Measurements from ENCODE around the gene RALGDS. TPM values are rescaled to one million over a fixed set of nuclear protein-coding genes. Genes with fewer than 3 reads are reported as not detected.

Gene RALGDS
- polyA plus RNA-seq, 6 donors from 2014 or later: 5.5 to 17.5 (median 8.7) TPM

DNA sequence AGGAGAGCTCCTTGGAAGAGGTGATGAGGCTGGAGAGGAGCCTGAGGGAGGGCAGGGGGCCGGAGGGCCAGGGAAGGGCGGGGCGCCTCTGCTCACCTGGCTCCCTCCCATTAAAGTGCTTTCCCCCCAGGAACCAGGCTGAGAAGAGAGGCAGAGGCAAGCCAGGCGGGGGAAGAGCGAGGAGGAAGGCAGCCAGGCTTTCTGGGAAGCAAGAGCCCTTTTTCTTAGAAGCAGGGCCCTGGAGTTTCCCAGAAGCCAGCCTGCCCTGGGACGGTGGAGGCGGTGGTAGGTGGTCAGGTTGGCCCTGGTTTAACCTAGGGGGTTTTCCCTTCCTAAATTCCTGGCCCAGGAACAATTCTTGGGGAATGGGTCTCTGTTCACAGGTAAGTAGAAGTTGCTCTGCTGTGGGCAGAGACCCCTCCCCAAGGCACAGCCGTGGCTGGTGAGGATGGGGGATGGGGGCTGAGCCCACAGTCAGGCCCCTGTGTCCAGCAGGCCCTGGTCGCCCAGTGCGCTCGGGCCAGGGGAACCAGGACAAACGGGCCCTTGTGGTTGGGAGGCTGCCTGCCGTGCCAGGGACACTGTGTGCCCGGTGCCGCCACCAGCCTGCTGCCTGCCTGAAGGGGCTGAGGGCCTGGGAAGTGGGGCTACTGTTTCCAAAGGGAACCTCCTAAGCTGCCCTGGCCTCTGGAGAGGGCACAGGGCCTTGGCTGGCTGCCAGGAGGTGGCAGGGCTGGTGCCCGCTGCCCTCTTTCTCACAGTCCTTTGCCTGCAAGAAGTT lies 16.6 kb upstream of the RALGDS start:
- H3K27me3 Mint-ChIP-seq: no peaks in the 10 kb centered on the region
- no peak for ATAC-seq (ENCODE audit: low read depth in 2 of 2)
- H3K4me1 Mint-ChIP-seq: peaks cover 27 to 29% (median 28%) of the 10 kb centered on the region in 3 donors
- peak overlapping the region in 2 of 6 donors; percentile 27 to 100 for H3K27ac Mint-ChIP-seq
- no peaks in the 10 kb centered on the region for H3K36me3 Mint-ChIP-seq
- H3K9me3 Mint-ChIP-seq: no peaks in the 10 kb centered on the region
- no peak for DNase-seq
- H3K4me3 Mint-ChIP-seq: no peak overlapping the region

DNA sequence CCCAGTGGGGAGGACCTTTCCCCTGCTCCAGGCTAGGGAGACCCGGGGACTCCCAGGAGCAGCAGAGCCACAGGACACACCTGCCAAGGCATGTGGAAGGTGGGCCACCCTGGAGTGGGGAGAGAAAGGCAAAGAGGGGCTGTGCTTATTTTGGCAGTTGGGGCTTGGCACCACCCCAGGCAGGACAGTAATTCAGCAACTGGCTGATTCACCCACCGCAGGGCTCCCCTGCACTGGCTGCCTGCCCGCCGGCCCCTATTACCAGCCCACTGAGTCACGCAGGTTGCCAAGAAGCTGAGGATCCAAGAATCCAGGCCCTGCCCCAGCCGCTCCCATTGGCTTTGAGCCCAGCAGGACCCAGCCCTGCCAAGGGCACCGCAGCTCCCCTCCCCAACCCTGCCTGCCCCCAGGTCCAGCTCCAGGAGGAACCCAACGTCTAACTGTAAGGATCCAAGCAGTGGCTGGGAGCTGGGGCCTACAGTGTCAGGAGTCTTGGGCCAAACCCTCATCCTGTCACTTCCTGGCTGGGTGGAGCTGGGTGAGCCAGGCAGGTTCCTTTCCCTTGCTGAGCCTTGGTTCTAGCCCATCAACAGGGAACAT lies 14.2 kb upstream of the RALGDS start:
- H3K4me3 Mint-ChIP-seq: no peak overlapping the region

DNA sequence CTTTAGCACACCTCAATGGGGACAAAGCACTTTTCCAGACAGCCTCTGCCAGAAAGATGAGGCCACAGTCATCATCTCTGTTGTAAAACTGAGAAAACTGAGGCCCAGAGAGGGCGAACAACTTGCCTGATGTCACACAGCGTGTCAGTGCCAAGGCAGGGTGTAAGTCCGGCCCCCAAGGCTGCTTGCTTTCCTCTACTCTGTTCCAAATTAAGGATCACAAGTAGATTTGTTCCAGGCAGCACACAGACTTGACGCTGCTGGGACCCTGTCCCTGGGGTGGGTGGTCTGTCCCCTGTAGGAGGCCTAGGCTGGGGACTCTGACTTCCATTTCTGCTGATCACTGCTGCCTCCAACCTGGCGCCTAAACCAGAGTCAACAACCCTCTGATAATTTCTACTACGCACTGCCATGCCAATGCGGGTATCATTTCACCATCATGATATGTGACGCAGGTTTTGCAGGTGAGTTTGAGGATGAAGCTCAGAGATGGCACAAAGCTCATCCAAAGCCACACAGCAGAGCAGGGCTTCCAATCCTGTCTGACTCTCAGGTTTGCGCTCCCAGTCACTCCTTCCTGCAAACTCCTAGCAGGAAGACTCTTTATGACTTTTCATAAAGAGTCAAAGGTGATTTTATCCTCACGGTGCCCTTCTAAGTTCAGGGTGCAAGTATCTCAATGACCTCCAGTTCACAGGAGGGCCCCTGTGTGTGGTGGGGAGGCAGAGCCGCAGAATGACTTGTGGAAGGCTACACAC lies 13.5 kb upstream of the RALGDS start:
- Mint-ChIP-seq H3K36me3 (no peaks in the 10 kb centered on the region), H3K27ac (peak overlapping the region in 5 of 6 donors; percentile 39 to 100 (median 91)), H3K27me3 (no peaks in the 10 kb centered on the region), H3K4me3 (no peak overlapping the region), H3K9me3 (no peaks in the 10 kb centered on the region), H3K4me1 (peaks cover 30 to 36% (median 31%) of the 10 kb centered on the region in 3 donors)
- no peak for DNase-seq
- ATAC-seq (ENCODE audit: low read depth in 2 of 2): no peak

More for the DNA sequence above, 14.2 kb upstream of the RALGDS start:
- H3K27me3 Mint-ChIP-seq: no peaks in the 10 kb centered on the region
- ATAC-seq (ENCODE audit: low read depth in 2 of 2): no peak
- H3K4me1 Mint-ChIP-seq: peaks cover 30 to 36% (median 31%) of the 10 kb centered on the region in 3 donors
- peak overlapping the region in 3 of 6 donors; percentile 80 to 100 (median 94) for H3K27ac Mint-ChIP-seq
- no peak for DNase-seq
- no peaks in the 10 kb centered on the region for H3K36me3 Mint-ChIP-seq
- H3K9me3 Mint-ChIP-seq: no peaks in the 10 kb centered on the region

DNA sequence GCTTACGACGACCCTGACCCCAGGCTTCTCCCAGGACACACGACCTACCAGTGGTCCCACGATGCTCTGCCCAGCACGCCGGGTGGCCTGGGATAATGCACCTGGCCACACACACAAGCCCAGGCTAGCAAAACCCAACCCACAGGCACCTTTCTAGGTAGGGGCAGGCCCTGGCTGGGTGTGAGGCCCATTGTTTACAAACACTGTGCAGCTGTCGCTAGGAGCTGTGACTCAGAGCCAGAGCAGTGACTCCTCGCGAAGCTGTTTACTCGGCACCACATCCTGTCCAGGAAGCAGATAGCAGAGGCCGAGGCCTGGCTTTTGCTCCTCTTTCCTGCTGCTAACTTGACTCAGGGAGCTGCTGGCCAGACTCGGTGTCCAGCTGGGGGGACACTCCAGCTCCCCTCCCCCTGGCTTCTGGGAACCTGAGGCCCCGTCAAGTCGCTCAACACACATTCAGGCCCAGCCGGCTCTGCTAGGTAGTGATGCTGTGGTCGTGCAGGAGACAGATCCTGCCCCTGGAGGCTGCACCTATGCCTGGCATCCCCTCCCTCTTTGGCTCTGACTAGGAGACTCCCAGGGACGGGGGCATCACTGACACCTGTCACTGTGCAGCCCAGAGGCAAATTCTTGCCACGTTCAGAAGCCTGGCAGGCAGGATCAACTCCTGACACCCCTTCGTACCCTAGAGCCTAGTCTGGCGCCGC lies 12.8 kb upstream of the RALGDS start:
- H3K36me3 Mint-ChIP-seq: no peaks in the 10 kb centered on the region
- no peaks in the 10 kb centered on the region for H3K9me3 Mint-ChIP-seq
- peak; percentile 87 to 91 for ATAC-seq (ENCODE audit: low read depth in 2 of 2)
- peaks cover 30 to 36% (median 31%) of the 10 kb centered on the region in 3 donors for H3K4me1 Mint-ChIP-seq
- peak; percentile 45 for DNase-seq
- peak overlapping the region; percentile 63 to 100 (median 91) for H3K27ac Mint-ChIP-seq
- peak overlapping the region in 2 of 8 donors; percentile 1 to 60 for H3K4me3 Mint-ChIP-seq
- H3K27me3 Mint-ChIP-seq: no peaks in the 10 kb centered on the region

DNA sequence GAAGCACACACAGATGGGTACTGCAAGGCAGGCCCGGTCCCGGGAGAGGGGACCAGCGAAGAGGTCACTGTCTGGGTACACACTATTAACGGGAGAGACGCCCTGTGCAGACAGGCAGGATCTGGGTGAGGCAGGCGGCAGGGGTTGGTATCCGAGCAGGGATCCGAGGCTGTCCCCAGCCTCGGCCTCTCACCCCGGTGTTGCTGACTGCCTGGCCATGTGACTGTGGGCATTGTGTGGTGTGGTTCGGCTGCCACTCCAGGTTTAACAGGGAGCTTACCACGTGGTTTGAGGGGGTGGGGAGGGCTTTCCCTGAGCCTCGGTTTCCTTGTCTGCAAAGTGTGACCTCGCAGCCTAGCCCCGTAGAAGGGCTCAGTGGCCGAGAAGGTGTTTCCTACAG lies 11.1 kb upstream of the RALGDS start:
- H3K27ac Mint-ChIP-seq: peak overlapping the region in 5 of 6 donors; percentile 73 to 100 (median 78)
- ATAC-seq (ENCODE audit: low read depth in 2 of 2) (no peak), DNase-seq (no peak)
- no peaks in the 10 kb centered on the region for H3K9me3 Mint-ChIP-seq
- peak overlapping the region in 2 of 8 donors; percentile 44 to 52 for H3K4me3 Mint-ChIP-seq
- H3K4me1 Mint-ChIP-seq: peaks cover 33 to 38% (median 35%) of the 10 kb centered on the region in 3 donors
- no peaks in the 10 kb centered on the region for H3K36me3 Mint-ChIP-seq
- H3K27me3 Mint-ChIP-seq: no peaks in the 10 kb centered on the region

DNA sequence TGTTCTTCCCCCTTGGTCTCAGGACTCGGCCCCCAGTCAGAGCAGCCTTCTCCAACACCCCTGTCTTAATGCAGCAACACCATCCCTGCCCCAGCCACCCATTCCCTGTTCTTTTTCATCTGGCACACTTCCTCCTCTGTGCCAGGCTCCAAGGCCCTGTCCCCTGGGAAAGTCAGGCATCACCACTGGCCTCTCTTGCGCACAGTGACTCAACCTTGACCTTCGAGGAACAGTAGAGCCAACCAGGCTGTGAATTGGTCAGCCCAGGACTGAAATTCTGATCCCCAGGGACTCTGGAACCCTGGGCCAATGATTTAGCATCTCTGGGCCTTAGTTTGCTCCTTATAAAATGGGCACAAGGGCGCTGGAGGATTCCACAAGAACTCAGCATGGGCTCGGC lies 10.5 kb upstream of the RALGDS start:
- Mint-ChIP-seq H3K9me3 (no peaks in the 10 kb centered on the region), H3K4me1 (peaks cover 34 to 44% (median 37%) of the 10 kb centered on the region in 3 donors), H3K36me3 (no peaks in the 10 kb centered on the region), H3K4me3 (peak overlapping the region in 1 of 8 donors; percentile 50), H3K27me3 (no peaks in the 10 kb centered on the region), H3K27ac (peak overlapping the region; percentile 73 to 100 (median 85))
- ATAC-seq (ENCODE audit: low read depth in 2 of 2) (no peak), DNase-seq (no peak)

DNA sequence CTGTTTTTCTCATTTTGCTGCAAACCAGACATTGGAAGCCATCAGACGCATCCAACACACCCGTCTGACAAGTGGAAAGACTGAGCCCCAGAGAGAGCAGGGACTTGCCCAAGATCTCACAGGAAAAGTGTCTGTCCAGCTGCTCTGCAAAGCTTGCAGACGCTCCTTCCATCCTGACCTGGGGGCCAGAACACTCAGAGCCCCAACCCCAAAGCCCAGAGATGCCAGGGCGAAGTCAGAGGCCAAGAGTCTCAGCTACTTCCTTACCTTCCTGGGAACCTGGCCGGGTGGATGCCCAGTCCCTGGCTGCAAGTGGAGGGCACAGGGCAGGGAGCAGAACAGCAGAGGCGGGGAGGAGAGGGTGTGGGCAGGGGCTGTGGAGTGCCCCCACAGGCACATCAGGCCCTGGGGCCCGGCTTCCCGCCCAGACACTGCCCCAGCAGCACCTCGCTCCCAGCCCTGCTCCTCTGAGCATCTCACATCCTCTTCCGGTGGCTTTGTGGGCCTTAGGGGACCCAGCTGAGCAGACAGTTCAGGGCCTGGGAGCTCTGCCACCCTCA lies 9.7 kb upstream of the RALGDS start:
- Mint-ChIP-seq H3K4me3 (peak overlapping the region in 5 of 8 donors; percentile 4 to 57 (median 49)), H3K4me1 (peaks cover 35 to 51% (median 41%) of the 10 kb centered on the region in 3 donors), H3K27me3 (no peaks in the 10 kb centered on the region), H3K36me3 (no peaks in the 10 kb centered on the region), H3K27ac (peak overlapping the region in 5 of 6 donors; percentile 47 to 100 (median 82)), H3K9me3 (no peaks in the 10 kb centered on the region)
- DNase-seq (no peak), ATAC-seq (ENCODE audit: low read depth in 2 of 2) (peak; percentile 56 to 61)

DNA sequence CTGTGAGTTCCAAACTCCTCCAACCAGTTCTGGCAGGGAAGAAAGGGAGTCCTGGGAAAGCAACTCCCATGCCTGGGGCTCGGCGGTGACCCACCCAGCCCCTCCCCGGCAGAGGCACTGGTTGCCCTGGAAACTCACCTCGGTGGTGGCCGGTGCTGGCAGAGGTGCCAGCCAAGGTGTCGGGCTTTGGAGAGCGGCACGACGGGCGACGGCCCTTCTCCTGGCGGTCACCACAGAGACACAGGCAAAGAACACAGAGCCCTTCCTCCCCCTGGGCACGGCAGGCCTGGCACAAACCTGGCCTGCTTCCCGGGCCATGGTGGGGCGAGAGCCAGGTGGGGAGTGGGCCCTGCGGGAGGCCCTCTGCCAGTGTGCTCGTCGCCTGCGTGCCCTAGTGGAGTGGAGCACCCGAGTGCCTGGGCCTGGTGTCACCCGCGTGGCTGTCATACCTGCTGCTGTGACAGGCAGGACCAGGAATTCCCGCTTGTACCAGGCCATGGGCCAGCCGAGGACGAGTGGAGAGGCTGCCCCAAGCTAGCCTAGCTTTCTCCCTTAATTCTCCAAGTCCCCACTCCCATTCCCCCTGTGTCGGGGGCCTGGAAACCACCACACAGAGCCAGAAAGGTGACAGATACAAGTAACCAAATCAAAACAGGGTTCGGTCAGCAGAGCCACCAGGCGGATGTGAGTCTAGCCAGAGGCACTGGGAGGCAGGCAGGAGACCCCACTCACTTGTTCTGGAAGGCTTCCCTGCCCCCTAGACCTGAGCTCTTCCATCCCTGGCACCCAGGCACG lies 8.2 kb upstream of the RALGDS start:
- no peaks in the 10 kb centered on the region for H3K9me3 Mint-ChIP-seq
- no peaks in the 10 kb centered on the region for H3K36me3 Mint-ChIP-seq
- H3K27me3 Mint-ChIP-seq: no peaks in the 10 kb centered on the region
- peak overlapping the region in 1 of 8 donors; percentile 9 for H3K4me3 Mint-ChIP-seq
- ATAC-seq (ENCODE audit: low read depth in 2 of 2) (no peak), DNase-seq (no peak)
- H3K4me1 Mint-ChIP-seq: peaks cover 33 to 54% (median 43%) of the 10 kb centered on the region in 3 donors
- H3K27ac Mint-ChIP-seq: peak overlapping the region in 2 of 6 donors; percentile 52 to 100

DNA sequence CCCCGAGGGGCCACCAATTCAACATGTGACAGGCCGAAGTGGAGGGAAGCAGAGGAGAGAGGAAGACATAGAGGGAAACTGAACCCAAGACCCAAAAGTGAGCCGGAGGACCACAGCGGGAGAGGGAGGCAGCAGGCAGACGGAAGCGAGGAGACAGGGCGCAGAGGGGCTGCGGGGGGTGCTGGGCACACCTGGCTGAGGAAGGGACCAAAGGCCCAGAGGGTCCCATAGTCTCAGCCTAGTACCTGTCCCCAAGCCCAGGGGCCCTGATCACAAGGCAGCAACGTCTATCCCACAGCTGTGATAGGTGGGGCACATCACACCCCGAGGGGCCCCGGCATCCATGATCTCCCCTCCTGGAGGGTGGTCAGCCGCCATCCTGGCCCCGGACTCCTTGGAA lies 7.1 kb upstream of the RALGDS start:
- Mint-ChIP-seq H3K27me3 (no peaks in the 10 kb centered on the region), H3K9me3 (no peaks in the 10 kb centered on the region), H3K4me1 (peaks cover 34 to 49% (median 39%) of the 10 kb centered on the region in 3 donors), H3K36me3 (no peaks in the 10 kb centered on the region), H3K4me3 (no peak overlapping the region), H3K27ac (peak overlapping the region in 1 of 6 donors; percentile 84)
- no peak for DNase-seq
- ATAC-seq (ENCODE audit: low read depth in 2 of 2): no peak

DNA sequence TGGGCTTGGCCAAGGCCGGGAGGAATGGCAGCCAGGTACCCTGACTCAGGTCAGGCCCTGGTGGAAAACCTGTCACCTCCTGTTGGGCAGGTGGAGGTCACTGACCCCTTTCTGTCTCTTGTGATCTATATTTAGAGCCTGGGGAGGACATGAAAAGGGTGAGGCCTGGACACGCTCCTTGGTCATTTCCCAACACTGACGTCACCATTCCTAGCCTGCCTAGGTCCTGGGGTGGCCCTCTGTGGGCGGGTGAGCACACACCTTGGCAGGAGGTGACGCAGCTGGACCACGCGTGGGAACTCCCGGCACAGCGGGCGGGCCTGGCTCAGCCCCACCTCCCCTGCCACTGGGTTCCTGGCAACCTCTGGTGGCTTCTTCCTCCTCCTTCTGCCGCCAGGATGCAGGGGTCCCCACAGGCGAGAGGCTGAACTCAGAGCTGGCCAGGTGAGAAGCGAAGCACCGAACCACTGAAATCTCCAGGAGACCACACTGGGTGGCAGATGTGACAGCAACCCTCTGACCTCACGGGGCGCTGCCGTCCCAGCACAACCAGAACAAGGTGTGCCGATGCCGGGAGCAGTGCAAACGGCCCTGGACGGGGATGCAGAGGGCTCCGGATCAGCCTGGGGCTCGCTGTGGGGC lies 6.4 kb upstream of the RALGDS start:
- peak overlapping the region in 2 of 6 donors; percentile 37 to 84 for H3K27ac Mint-ChIP-seq
- no peak for DNase-seq

DNA sequence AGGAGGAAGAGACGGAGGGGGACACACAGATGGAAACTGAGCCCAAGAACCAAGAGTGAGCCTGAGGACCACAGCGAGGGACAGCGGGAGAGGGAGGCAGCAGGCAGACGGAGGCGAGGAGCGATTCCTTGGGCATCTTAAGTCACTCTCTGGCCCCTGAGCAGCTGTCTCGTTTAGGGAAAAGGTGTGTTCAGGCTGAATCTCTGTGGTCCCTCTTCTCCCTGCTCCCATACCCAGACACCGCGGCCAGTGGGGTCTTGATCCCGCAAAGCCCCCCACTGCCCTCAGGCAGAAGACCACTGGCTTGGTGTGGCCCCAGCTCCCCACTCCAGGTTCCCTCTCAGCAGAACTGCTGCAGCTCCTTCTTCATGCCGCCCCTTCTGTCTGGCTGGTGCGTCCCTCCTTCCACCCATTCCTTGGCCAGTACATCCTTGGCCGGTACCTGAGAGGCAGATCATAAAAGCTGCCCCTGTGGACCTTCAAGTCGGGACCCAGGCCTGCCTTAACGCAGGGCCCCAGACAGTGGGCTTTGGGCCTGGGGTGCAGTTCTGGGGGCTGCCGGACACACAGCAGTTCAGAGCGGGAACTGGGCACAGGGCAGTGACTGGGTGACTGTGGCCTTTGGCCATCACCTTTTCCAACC lies 5.8 kb upstream of the RALGDS start:
- ATAC-seq (ENCODE audit: low read depth in 2 of 2) (no peak), DNase-seq (no peak)
- no peaks in the 10 kb centered on the region for H3K36me3 Mint-ChIP-seq
- H3K27me3 Mint-ChIP-seq: no peaks in the 10 kb centered on the region
- peak overlapping the region in 7 of 8 donors; percentile 15 to 89 (median 68) for H3K4me3 Mint-ChIP-seq
- H3K4me1 Mint-ChIP-seq: peaks cover 34 to 46% (median 41%) of the 10 kb centered on the region in 3 donors
- H3K27ac Mint-ChIP-seq: peak overlapping the region in 4 of 6 donors; percentile 17 to 92 (median 76)
- H3K9me3 Mint-ChIP-seq: no peaks in the 10 kb centered on the region

More for the DNA sequence above, 6.4 kb upstream of the RALGDS start:
- no peaks in the 10 kb centered on the region for H3K36me3 Mint-ChIP-seq
- H3K4me1 Mint-ChIP-seq: peaks cover 34 to 49% (median 39%) of the 10 kb centered on the region in 3 donors
- H3K27me3 Mint-ChIP-seq: no peaks in the 10 kb centered on the region
- ATAC-seq (ENCODE audit: low read depth in 2 of 2): no peak
- no peaks in the 10 kb centered on the region for H3K9me3 Mint-ChIP-seq
- H3K4me3 Mint-ChIP-seq: peak overlapping the region in 3 of 8 donors; percentile 10 to 25 (median 15)

Data from naive B cell (primary cell).